ENCODE results near the gene SERBP1.
A peak's percentile ranks its signal among the peaks of the same experiment; 100 is the strongest.
"Not testable (repeated sequence)": the region's sequence is repeated elsewhere in the genome, so short reads cannot be mapped to it uniquely, and the experiment has no call there.

SERBP1 gene

DNA sequence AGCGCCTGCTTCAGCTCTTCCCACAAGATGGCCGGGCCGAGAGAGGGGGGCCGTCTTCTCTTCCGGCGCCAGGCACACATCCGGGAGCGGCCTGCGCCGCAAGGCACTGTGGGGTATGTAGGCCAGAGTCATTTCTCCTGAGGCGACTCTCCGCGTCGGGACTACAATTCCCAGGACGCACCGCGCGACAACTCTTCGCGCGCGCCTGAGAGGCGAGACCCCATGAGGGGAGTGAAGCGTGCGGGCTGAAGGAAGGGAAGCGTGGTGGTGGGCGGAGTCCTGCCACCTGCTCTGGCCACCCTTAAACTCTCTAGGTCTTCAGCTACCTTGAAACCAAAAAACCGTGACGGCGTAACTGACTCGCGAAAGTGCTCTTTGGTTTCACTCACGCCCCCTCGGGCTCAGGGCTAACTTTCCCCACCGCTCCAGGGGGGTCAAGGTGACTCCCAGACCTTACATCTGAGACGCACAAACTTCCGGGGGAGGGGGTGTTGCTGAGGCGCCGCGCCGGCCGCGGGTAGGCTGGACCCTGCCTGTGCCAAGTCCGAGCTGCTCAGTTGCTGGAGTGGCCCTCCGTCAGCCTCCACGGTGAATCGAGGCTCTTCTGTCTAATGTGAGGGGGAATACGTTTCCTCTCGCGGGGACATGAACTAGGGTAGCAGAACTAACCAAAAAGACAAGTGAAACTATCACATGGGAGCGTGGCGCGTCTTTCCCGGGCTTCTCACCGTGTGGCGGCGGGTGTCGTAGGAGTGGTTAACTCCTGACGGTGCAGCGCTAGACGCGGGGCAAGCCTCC is at the start of gene SERBP1:
Gene SERBP1 (minus strand): TSS at position 45 of the 798 bp plus-strand sequence. CDS start 102 bp downstream, outside the sequence.
- DNase-seq: peak; percentile 98

DNA sequence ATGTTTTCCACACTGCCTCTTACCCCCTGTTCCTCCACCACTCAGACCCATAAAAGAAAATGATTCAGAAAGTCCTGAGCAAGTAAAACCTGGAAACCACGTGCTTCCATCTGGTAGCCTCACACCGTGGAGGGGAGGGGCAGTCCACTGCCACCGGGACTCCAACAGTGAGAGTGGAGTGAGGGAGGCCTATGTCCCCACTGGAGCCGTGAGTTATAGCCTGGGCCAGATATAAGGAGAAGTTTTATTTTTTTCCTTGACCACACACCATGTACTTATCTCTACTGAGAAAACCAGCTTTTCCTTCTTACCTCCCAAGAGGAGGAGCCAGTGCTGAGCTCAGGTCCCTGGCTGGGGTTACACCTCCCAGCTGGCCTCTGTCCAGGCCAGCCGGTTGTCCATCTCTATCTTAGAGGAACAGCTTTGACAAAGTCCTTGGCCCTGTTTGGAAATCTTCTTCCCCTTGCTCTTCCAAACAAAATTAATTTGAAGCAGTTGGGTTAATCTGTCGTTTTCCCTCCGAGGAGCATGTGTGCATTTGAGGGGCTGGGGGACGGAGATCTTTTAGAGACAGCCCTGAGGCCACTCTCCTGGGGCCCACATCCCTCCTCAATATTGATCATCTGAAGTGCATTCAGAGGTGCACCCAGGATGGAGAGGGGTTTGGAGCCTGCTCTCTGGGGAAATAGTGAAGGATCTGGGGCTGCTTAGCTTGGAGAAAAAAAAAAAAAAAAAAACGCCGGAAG is 49.1 kb upstream of the SERBP1 start:
- DNase-seq: peak; percentile 61

DNA sequence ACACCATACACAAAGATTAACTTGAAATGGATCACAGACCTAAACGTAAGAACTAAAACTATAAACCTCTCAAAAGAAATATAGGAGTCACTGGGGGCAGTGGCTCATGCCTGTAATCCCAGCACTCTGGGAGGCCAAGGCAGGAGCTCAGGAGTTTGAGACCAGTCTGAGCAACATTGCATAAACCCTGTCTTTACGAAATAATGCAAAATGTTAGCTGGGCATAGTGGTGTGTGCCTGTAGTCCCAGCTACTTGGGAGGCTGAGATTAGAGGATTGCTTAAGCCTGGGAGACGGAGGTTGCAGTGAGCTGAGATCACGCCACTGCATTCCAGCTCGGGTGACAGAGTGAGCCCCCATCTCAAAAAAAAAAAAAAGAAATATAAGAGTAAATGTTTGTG is 46.7 kb upstream of the SERBP1 start:
- no peak for DNase-seq

DNA sequence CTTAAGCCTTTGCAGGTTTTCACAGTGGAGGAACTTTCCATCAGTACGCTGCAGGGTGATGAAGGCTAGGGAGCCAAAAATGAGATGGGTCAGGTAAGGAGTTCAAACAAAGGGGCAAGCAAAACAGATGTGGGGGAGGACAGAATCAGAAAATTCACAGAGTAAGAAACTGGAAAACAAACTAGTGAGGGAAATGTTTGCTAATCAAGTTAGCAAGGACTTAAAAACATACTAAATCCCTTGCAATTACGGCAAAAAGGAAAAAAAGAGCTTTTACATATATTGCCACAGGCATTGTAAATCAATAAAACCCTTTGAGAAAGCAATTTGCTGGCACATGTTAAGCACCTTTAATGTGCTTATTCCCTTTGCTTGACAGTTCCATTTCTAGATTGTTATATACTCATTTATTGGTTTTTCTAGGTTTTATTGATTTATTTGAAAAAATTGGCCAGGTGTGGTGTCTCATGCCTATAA is 45.8 kb upstream of the SERBP1 start:
- no peak for DNase-seq

DNA sequence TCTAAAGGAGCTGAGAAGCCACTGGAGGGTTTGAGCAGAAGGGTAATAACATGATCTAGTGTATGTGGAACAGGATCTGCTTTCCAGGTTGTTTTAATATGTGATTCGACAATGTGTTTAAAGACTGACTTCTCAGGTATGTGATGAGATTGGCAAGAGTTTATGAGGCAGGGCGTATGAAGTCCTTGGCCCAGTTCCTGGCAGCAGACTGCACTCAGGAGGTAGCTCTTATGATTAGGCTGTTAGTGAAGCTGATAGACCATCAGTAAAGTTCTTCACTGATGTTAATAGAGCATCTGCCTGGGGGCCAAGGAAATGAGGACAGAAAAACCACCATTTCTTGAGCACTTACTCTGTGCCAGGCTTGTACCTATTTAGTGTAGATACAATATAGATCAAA is 41.9 kb upstream of the SERBP1 start:
- no peak for DNase-seq

DNA sequence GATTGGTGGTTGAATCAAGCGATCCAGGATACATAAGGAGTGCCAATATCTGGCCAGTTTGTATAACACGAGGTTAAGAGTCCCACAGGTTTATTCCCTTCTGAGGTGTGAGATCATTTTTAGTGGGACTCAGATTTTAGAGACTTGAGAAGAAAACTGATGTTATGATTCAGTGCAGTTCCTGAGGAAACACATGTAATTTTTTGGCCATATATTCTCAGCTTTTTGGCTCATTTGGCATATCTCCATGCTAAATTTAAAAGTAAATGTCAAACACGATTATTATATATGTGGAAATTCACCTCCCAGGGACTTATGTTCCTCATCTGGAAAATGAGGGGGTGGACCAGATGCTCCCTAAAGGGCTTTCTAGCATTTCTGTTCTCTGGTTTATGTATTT is 39.2 kb upstream of the SERBP1 start:
- DNase-seq: no peak

DNA sequence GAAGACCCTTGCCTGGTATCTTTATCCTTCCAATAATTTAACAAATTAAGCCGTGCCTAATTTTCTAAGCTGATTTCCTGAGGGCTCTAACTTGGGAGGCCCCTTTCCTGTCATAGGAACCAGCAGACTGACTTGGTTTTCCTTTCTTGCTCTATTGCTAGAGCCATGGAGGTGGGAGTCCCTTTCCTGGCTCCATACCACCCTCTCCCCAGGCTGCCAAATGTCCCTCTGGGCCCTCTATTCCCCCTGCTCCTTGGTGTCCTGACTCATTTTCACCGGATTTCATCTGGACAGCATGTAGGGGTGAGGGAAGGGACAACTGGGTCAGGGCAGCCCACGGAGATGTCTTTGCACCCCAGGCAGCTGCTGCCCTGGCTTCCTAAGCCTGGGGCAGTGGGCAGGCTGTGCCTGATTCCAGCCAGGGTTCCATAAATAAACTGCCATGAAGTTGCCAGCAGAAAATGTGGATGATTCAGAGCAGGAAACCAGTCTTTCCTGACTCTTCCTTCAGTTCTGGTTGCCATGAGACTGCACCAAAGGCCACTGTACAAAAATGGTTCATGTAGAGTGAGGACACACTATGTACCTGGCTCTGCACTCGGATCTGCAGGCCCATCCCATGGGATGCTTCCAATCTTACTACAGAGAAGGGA is 38.0 kb upstream of the SERBP1 start:
- no peak for DNase-seq

DNA sequence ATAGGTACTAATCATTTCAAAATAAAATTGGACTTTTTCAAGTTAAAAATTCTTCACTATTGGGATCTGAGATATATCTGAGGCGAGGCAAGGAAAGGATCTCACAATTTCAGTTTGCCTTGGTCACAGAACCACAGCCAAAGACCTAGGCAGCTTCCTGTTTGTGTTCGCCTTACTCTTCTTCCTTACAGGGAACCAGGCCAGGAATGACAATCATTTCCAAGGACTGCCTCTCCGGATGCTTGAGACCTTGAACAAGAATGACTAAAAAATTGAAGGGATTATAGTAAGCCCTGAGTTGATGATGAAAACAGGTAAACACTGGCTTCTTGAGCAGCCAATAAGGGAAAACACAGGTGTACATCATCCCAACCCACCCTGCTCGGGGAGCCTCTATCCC is 35.2 kb upstream of the SERBP1 start:
- DNase-seq: no peak

DNA sequence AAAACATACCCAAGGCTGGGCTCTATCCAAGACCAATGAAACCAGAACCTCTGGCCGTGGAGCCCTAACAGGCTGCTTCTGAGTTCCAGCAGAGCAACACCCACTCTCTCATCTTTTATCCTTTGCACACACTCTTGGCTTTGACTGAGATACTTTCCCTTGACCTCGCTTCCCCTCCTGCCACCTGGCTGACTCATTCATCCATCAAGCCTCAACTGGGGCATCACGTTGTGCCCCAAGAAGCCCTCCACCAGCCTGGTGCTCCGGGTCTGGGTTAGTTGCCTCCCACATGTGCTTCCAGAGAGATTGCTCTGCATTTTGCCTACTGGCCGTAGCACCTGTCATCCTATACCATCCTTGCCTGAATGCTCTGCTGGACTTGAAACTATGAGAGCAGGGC is 34.5 kb upstream of the SERBP1 start:
- DNase-seq: no peak

DNA sequence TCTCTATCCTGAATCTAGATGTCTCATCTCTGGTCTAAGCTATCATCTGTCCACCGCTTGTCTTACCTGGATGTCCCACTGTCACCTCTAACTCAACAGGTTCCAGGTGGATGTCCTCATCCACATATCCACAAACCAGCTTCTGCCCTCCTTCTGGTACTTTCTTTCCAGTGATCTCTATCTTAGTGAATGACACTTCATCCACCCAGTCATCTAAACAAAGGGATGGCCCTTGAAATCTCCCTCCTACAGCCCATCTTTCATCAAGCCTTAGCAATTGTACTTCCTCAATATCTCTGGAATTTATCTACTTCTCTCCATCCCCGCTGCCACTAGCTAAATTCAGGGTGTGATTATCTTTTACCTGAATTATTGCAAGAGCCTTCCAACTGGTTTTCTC is 33.9 kb upstream of the SERBP1 start:
- DNase-seq: no peak

DNA sequence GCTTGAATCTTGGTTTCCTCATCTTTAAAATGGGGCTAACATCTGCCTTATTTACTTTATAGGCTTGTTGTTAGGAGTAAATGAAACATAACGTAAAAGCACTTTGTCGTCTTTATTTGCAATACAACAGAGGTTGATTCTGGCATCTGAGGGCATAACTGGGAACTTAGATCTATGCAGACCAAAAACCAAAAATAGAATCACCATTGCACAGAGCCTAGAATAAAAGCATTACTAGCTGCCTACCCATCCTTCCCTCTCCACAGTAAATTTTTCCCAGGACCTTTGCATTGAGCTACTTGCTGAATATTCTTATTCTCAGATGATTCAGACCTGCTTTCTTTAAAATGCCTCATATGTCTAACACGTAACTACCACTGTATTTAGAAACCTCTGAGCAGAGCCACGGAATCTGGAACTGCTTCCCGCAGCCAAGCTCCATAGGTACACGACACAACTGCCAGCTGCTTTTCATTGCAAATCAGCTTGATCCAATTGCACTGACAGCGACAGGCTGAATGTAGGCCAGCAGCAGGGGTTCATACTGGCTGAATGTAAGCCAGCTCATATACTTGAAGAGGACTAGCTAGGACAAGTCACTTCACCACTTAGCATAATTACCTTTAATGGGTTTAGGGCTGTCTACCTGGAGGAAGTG is 33.2 kb upstream of the SERBP1 start:
- DNase-seq: peak; percentile 36

DNA sequence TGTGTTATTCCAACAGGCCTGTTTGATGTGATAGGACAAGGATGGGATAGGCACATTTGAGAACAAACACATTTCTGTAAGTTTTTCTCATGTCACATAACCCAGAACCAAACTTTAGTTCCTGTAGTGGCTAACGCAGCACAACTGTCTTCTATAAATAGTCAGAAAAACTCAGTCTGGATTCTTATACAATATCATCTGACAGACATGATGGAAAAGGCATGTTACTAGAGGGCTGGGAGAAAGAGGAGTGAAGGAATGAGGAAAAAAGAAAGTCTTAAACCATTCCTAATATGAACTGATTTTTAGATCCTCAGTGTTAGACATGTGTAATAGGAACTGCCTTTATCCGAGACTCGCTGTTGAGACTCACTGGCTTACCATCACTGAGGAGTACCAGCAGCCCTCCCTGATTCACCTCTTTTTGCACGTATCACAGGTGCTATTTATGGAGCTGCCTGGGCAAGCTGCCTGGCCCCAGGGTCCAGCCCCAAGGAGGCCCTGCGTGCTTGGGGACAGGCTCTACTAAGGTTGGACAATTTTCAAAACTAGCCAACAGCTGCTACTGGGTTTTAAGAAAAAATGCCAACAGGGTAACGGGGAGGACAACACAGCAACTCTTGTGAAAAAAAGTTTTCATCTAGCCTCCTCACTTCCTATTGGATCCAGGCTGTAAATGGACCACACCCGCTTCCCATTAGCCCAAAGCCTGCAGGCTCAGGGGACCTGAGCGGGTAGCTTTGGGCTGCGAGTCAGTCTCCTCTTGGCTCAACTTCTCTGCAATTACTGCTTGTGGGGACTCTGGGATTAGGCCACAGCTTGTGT is 30.7 kb upstream of the SERBP1 start:
- peak; percentile 68 for DNase-seq

DNA sequence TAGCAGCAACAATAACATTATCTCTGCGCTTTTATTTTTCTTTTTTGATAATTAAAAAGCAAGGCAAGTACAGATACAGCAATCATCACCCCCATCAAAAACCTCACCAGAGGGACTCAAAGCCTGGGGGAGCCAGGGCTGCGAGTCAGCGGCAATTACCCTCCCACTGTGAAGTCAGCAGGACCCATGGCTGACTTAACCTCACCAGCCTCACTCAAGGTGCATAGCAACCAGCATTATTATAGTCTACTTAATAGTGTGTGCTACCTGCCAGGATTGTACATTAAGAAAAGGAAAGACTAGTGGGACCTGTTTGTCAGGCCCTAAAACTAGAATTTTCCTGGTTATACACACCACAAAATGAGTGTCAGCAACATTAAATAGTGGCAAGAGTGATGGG is 28.9 kb upstream of the SERBP1 start:
- no peak for DNase-seq

DNA sequence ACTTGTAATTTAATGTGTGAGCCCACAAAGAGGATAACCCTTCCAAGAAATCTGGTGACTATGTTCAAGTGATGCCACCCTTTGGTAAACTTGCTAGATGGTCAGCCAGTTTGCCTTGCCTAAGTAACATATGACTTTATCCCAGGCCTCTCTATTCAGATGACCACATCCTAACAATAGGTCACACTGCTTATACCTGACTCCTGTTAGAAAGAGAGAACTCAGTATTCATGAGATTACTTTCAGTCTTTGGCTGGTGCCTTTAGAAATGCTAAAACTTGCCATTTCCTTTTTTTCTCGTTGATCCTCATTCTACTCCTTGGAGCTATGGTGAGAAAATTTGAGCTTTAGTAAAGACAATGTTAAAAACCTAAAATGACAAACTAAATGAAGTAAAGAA is 28.5 kb upstream of the SERBP1 start:
- DNase-seq: no peak

DNA sequence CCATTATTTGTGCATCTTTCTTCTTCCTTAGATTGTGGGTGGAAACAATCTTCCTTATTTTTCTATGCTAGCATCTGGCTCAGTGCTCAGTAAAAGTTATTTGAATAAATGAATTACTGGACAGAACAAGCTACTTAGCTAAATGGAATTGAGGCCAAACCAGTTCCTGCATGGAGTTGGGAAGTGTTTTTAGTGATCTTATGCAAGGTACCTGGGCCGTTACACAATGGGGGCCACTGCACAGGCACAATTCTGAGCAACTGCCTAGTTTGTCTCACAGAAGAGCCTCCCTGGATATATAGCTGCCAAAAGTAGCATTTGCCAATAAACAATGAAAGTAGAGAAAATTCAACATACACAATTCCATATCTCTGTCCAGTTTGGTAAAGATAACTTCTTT is 27.0 kb upstream of the SERBP1 start:
- DNase-seq: no peak

DNA sequence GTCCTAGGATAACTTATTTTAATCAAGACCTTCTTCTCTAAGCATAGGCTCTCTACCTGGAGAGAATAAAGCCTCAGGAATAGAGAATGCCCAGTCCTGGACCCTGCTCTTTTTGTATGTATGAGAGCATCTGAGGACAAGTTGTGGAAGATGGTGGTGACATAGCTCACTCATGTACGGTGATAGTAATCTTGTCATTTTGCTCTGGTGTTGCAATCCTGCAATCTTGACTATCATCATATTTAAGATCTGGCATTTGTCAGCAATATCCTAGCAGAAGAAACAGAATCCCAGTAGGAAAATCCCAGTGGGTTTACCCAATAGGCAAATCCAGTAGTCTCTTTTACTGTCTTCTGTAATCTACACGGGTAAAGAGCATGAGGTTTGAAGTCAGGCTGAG is 21.6 kb upstream of the SERBP1 start:
- no peak for DNase-seq

DNA sequence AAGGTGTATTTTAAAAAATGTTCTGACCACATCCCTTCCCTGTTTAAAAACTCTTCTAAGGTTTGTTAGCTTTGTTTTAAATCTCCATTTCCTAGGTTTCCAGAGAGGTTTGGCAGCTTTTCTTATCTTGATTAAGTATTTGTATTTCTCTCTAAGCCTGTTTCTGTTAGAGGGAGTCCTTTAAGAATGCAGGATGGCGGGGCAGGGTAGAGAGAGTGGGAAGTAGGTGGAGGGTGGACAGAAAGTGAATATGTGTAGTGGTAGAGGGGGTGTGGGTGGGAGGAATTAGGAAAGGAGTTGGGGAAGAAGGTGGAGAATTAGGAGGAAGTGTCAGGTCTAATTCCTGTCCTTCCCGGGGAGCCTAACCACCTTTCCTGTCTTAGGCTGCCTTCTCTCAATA is 21.2 kb upstream of the SERBP1 start:
- no peak for DNase-seq

DNA sequence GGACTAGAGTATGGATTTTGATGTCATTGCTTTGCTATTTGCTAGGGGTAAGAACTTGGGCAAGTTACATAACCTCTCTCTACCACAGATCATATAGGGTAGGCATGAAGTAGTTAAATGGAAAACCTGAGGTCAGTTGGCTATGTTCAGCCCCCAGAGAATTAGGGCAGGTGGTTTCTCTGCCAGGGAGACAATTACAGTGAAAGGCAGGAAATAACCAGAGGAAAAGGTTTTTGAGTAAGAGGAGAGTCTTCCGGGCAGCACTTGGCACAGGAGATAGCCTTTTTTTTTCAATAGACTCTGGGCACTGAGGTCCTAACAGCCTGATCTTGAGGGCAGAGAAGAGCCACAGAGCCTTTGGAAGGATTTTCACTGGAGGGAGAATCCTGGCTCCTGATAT is 16.7 kb upstream of the SERBP1 start:
- DNase-seq: no peak

DNA sequence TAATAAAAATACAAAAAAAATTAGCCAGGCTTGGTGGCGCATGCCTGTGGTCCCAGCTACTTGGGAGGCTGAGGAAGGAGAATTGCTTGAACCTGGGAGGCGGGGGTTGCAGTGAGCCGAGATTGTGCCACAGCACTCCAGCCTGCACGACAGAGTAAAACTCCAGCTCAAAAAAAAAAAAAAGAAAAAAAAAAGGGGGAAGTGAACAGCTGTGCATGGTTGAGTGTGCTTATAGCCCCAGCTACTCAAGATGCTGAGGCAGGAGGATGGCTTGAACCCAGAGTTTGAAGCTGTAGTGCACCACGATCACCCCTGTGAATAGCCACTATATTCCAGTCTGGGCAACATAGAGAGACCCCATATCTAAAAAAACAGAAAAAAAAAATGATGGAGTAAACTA is 15.8 kb upstream of the SERBP1 start:
- not testable (repeated sequence) for DNase-seq

DNA sequence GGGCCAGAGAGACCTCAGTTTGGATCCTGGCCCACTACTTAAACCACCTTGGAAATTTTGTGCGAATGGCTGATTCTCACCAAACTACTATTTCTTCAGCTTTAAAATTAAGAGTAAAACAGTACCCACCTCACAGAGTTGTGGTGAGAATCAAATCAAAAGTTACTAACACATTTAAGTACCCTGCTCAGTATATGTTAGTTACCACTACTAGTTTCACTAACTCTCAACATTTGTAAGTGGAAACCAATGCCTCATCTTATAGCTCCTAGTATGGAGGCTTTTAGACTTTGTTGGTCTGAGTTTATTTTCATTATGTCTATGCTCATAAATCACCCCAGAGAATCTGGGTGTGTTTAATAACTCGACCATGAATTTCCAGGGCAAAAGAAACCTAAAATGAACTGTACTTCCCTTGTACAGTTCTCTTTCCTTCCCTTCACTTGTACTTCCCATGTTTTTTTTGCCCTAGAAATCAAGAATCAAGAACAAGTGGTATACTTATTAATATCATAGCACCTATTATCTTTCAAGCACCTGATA is 11.6 kb upstream of the SERBP1 start:
- no peak for DNase-seq

DNA sequence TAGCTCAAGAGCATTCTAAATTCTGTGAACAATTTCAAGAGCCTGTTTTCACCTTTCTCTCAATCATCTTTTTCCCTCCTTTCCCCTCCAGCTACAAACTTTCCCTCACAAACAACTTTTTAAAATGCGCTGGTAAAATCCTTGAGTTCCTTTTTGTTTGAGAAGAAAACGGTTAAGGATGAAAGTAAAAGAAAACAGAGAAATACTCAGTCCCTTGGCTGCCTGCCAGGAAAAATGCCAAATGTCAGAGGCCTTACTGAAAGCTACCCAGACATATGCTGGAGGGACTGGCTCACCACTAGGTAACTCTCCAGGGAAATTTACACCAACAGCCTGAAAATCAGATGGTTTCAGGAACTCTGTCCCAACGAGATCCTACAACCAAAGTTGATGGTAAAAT is 11.0 kb upstream of the SERBP1 start:
- peak; percentile 62 for DNase-seq

DNA sequence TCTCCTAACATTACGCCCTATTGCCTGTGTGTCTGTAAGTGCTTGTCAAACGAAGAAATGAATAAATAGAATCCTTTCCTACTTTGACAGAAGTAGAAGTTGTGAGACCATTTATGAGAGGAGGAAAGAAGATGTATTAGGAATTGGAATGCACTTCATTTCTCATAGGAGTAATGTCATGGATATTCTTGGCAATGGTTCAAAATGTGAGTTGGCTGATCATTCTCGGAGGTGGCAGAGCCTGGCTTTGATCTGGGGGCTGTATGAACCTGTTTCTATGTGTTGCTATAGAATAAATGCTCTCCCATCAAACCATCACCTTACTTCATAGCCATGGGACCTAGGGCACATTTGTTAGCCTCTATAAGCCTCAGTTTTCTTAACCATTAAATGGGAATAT is 10.1 kb upstream of the SERBP1 start:
- DNase-seq: no peak
